HG02623 (cell line): Measurements from ENCODE around the gene DPM1.

ENCODE experiments used
- ATAC-seq: cut with Tn5 transposase; IDR thresholded peaks from one replicate; pipeline ENCODE4 v1.9.1; 2021; ENCODE audit warnings: moderate library complexity; ENCODE audit not compliant: unreplicated experiment

The DPM1 gene

DNA sequence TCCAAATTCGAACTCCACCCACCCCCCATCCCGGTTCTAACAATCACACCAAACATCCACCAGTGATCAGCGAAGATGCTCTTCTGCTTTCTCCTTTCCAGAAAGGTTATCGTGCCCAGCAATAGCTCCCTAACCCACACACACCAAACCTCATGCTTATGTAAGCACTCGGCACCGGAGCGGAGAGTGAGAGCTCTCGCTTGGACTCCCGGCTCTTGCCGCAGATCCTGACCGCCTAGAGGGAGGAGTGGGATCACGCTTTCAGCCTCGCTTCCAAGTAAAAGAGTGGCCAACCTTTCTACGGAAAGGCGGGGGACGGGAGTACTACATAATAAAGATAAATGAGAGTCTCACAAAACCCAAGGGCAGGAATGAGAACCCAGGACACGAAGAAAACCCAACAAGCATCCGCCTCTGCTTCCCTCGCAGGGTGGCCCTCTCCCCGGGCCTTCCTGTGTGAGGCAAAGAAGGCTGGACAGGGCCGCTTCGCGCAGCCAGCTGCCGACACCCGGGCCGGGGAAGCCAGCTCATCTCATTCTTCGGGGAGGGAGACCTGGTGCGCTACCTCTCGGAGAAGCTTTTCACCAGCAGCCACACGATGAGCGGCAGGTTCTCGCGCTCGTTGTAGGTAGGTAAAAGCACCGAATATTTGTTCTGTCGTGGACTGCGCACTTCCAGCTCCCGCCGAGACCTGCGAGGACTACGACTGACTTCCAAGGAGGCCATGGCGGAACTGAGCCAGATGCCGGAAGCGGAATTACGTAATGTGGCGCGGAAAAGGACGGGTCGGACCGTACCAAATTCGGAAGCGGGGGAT lies at the start of gene DPM1:
Gene DPM1 (minus strand): TSS at position 735 of the 817 bp plus-strand sequence. CDS start 9 bp downstream, at position 726.
- ATAC-seq = peak; percentile 67

DNA sequence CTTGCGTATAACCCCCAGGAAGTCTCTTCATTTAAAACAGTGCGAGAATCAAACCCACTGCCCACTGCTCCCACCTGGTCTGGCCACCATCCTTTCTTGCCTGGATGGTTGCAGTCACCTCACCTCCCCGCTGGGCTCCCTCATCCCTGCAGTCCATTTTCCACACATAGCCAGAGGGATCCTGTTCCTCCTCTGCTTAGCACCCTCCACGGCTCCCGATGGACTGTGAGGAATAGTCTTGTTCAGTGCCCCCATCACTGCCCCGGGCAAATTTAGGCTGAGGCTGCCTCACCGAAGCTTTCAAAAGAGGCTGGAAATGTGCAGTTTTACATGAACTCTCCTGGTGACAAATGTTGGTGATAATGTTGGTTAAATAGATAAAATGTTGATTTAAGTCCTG lies 46.9 kb upstream of the DPM1 start:
- ATAC-seq = no peak

DNA sequence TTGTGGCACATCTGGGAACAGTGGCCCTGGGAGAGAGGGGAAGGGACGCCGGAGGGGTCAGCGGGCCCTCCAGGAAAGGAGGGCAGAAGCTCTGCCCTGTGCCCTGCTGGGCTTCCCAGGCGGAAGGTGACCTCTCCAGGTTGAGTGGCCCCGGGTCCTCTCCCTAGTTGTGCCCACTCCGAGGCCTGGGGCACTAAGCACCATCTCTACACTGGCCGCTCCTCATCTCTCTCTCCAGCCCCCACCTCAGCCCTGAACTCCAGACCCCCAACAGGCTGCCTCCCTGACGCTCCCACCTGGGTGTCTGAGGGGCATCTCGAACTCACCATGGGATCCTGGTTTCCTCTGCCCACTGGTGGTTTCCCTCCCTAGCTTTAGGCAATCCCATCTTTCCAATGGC lies 46.4 kb upstream of the DPM1 start:
- no peak for ATAC-seq

DNA sequence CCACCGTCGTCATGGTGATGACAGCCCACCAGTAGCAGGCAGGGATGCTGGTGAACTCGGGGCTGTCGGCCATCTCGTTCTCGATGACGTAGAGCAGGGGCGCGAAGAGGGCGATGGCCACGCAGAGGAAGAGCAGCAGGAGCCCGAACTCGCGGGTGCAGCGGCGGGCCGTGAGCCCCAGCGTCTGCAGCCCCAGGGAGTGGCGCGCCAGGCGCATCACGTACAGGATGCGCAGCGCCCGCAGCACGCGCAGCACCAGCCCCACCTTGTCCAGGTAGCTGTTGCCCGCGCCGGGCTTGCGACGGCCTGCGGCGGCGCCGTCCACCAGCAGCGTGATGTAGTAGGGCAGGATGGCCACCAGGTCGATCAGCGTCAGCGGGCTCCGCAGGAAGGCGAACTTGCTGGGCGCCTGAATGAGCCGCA lies 46.0 kb upstream of the DPM1 start:
- ATAC-seq = no peak

DNA sequence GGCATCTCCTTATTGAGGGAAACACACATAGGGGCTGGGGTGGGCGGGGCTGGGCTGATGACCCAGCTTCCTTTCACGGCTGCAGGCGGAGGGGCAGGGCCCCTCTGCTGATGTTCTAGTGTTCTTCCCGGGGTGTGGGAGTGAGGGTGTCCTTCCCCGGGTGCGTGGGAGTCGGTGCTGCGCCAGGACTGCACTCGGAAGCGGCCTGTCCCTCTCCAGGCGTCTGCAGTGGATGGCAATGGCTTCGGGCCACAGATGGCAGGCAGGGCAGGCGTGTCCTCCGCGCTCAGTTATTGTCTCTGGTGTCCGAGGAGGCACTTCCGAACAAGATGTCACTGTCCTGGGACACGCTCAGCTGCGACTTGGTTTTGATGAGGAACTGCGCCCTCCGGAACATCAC lies 45.4 kb upstream of the DPM1 start:
- no peak for ATAC-seq

DNA sequence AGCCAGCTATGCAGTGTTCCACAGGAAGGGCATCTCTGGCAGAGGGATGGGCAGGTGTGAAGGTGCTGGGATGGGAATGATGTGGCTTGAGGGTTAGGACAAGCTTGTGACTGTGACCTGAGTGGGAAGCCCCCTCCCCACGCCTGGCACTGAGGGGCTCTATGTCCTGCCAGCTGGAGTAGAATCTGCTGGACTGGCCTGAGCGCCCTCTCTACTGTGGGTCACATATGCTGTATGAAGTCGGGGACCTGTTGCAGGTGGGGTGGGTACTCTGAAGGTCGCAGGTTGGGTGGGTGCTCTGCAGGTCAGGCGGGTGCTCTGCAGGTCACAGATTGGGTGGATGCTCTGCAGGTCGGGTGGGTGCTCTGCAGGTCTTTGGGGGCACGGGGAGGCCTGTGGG lies 44.3 kb upstream of the DPM1 start:
- no peak for ATAC-seq

DNA sequence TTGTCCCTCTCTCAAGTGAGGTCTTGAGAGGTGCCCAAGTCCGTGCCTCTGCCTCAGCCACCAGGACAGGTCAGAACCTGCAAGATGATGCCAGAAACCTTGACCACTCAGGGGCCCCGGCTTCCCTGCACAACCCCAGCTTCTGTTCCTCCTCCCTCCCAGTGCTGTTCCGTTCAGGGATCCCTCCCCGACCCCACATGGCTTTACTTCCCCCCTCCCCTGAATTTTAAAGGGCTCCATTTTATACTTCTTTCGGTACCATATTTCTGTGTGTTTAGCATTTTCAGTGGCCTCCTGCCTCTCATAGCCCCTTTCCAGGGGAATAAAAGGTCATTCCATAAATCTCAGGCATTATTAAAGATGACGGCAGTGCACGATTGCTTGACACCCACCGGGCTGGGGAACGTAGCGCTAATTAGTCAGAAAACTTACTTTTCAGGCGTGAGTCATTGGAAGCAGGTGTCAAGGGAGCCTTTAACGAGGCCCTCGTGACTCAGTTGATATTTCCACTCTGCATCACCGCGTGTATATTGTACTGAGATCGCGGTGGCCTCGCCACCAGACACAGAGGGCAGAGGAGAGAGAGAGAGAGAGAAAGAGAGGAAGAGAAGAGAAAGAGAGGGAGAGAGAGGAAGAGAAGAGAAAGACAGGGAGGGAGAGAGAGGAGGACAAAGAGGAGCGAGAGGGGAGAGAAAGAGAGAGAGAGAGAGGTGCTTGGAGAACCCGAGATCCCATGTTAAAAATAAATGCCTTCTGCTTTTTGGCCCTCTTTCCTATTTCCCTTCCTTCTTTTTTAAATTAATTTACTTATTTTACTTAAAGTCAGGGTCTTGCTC lies 43.3 kb upstream of the DPM1 start:
- ATAC-seq = no peak

DNA sequence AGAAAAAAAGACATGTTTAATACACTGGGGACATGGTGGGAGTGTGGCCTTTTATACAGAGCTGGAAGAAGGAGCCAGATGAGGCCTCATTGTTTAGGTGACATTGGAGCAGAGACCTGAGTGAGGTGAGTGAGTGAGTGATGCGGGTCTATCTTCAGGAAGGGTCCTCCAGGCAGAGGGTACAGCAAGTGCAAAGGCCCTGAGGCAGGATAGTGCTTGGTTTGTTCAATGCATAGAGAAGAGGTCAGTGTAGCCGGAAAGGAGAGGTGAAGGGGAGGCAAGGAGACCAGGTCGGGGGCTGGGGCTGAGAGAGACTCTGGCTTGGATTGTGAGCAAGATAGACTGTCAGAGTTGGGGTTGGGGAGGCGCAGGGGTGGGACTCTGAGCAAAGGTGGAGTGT lies 41.0 kb upstream of the DPM1 start:
- no peak for ATAC-seq

DNA sequence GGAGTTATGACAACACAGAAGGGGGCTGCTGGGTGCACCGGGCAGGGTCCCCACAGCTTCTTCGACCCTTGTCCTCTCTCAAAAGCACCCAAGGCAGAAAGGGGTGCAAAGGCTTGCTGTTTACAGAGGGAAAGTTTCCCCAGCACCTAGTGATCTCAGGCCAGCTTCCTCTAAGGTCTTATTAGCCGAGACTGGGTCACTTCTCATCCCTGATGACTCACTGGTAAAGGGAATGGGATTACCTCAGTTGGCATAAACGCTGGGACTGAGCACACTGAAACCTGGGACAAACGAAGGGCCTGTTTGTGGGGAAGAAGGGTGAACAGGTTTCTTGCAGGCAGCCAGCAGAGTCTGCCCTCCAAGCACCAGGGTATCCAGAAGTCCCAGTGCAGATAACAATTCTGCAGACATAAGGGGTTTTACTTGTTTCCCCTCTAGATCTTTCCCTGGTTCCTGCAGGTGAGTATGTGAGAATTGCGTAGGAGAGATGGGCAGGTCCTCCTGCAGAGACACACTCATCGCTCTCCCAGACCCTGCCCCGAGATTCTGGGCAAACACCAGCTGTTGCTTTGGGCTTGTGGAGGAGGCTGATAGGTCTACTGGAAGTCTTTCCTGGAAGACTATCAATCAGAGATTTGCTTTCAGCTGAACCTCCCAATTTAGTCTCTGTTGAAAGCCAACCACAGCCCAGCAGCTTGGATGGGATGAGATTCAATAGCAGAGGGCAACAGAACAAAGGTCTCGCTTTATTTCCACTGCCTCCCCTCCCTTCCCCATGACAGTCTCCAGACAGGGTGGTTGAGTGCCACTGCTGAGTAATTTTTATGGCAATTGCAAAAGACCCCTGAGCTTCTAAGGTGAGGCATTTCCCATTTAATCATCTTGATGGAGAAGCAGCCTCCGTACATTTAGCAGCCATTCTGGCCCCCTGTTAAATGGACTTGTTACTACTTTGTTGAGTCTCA lies 38.9 kb upstream of the DPM1 start:
- ATAC-seq = no peak

DNA sequence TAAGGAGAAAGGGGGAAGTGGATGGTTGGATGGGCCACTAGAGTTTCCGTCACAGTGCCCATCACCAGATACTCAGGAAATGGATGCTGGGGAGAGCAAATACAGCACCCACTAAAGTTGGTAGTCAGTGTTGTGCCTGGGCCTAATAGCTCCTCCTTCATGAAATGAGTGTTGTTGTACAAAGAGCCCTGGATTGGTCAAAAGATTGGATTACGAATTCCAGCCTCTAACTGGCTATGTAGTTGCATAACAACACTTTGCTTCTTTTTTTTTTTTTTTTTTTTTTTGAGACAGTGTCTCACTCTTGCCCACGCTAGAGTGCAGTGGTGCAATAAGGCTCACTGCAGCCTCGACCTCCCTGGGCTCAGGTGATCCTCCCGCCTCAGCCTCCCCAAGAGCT lies 37.2 kb upstream of the DPM1 start:
- no peak for ATAC-seq

DNA sequence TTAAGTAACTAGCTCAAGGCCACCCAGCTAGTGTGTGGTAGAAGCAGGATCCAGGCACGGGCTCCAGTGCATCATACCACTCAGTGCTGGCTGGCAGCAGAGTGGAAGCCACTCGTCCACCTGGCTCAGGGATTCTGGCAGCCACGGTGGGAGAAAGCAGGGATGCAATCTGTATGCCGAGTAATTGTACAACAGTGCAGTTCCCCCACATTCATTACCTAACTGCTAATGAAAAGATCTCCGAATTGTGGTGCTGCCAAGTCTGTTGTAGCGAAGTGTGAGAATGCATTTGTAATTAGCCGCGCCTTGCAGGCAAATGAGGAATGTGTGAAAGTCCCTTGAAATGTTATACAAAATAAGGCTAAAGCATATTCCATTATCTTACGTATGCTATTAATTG lies 35.5 kb upstream of the DPM1 start:
- ATAC-seq = no peak

DNA sequence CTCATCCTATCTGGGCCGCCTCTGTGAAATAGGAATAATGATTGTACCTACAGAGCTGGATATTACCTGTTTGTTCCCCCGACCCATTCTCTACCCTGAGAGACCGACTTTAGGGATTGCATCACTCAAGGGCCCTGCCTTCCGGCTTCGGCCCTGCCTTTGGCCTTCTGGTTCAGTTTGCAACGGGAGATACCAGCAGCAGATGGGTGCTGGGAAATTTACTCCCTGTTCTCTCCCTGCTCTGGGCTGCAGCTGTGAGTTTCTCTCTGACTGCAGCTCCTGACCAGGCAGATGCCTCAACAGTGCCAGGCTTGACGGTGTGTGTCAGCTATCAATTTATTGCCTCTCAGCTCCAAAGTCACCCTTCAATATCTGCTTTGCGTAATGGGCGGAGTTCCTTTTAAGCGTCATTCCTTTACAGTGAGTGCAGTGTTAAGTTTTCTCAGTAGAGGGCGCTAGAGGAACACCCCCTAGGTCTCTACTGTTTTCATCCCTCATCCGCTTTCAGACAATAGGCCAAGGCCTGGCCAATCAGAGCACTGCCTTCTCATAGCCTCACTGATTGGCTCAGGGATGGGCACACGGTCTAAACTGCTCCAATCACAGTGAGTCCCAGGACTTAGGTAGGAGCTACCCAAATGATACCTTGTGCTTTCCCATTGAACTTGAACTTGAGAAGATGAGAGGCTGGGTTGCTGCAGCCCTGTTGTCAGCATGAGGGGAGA lies 34.6 kb upstream of the DPM1 start:
- no peak for ATAC-seq

DNA sequence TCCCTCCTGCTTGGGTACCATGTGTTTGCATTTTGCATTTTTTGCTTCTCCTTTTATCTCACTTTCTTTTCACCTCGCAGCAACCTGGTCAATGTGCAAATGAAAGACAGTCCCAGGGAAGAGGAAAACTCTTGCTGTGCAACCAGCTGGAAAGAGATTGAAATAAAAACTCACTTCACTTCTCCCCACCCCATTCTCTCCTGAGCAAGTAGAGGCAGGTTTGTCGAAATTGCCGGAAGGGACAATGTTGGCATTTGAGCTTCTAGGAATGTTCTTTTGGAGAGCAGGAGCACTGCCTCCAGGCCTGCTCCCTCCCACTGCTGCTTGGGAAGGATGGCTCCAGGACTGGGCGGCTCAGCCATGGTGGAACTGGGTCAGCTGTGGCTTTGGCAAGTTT lies 34.0 kb upstream of the DPM1 start:
- ATAC-seq = no peak

DNA sequence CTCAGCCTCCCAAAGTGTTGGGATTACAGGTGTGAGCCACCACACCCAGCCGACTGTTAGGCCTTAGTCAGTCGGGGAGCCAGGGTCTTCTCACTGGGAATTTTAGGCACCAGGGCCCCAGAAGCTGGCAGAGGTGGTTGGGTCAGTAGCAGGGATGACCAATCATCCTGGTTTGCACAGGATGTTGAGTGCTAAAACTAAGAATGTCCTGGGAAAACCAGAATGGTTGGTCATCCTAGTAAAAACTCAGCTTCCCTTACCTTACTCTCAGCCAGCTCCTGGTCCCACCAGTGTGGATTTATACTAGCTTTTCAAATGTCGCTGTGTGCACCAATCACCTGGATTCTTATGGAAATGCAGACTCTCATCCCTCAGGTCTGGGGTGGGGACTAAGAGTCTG lies 32.7 kb upstream of the DPM1 start:
- no peak for ATAC-seq

DNA sequence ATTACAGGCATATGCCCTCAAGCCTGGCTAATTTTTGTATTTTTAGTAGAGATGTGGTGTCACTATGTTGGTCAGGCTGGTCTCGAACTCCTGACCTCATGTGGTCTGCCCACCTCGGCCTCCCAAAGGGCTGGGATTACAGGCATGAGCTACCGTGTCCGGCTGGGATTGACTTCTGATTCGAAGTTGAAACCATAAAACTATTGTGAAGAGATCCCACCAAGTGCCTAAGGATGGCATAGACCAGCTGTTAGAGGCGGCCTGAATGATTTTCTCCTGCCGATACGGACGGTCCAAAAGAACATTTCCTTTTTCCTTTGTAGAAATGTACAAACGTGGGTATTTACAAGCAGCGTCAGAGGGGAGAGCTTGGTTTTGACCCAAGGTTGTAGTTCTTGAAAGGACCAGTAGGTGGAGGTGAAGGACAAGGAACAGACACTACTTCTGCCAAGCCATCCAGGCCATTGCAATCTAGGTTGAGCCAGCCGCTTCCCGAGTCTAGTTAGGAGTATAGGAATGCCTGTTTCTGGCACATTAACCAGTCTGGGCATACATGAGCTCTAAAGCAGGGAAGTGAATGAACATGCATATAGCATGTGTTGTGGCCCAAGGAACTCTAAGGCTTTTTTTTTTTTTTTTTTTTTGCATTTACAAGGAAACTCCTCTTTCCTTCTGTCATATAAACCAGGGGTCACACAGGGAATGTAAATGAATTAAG lies 29.3 kb upstream of the DPM1 start:
- no peak for ATAC-seq

DNA sequence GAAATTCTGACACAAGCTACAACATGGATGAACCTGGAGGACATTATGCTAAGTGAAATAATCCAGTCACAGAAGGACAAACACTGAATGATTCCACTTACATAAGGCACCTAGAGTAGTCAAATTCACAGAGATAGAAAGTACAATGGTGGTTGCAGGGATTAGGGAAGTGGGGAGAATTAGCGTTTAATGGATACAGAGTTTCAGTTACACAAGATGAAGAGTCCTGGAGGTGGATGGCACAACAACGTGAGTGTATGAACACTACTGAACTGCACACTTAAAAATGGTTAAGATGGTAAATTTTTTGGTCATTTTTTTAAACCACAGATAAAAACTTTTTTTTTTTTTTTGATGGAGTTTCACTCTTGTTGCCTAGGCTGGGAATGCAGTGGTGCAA lies 25.0 kb upstream of the DPM1 start:
- ATAC-seq = no peak

DNA sequence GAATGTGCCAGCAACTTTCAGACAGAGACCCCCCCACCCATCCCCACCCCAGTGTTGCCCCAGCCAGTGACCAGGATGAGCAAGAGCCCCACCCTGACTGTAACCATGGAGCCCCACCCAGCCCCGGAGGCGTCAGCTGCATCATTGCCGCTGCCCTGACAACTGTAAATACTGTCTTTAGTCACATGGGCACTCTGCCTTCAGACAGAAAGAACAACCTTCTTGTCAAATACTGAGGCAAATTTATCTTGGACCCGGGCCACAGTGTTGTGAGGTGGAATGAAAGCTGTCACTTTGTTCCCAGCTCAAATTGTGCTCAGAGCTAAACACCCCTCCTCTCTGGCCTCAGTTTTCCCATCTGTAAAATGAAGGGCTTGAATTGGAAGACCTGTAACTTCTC lies 24.0 kb upstream of the DPM1 start:
- no peak for ATAC-seq

DNA sequence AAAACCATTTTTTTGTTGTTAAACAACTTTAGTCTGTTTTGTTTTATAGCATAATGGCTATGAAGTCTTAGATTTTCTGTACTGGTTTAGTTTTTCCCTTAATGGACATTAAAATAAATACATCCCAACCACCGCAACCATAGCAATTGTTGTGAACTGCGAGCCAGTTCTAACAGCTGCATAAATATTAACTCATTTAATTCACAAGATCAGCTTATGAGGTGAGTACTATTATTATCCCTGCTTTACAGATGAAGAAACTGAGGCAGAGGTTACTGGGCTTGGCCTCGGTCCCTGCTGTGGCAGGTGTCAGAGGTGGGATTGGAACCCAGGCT lies 23.3 kb upstream of the DPM1 start:
- ATAC-seq = no peak

DNA sequence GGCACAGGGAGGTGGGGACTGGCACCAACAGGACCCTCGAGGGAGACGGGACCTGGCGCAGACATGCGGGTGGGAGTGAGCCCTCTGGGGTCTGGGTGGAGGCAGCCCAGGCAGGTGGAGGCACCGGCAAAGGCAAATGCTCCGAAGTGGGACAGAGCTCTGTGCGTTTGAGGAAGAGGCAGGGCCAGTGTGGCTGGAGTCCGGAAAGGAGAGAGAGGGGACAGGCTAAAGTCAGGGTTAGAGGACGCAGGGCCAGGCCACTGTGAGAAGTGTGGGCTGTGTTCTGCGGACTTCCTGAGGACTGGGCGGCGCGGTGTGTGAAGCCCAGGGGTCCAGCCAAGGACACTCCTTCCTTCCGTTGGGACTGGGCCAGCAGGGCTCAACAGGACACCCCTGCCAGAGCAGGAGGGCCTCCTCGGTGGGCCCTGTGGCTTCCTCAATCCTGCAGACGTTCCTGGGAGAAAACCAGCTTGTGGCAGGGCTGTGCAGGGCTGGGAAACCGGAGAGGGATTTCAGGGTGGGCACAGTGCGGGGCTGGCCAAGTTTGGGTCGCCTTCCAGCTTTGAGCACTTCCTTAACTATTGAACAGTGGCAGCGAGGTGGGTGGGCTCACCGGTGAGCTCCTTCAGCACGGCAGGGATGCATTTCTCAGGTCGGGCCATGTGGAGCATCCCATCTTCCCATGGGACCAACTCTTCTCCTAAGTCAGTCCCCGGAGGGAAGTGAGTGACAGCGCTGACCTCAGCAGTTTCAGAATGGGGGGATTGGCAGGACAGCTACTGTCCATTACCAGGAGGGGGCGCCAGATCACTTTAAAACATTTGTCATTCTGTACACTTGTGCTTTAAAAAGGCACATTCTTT lies 22.8 kb upstream of the DPM1 start:
- ATAC-seq = no peak
